Upper lobe of right lung (tissue), 1 donor: Measurements from ENCODE around the gene MAB21L4. TPM values are rescaled to one million over a fixed set of nuclear protein-coding genes. Genes with fewer than 3 reads are reported as not detected.

Experiments used
- ATAC-seq: fragments of 200-7000 bp; cut with Tn5 transposase; one replicate; pipeline ENCODE4 v1.9.1; 2020; ENCODE audit warnings: mild to moderate bottlenecking, moderate library complexity
- DNase-seq: peaks from one replicate; pipeline ENCODE4 v3.0.0-alpha.2; 2020
- H3K27ac ChIP-seq: fragments of 200-600 bp; one replicate; pipeline ENCODE4 v1.8.0; 2022
- H3K27me3 ChIP-seq: fragments of 200-600 bp; one replicate; pipeline ENCODE4 v1.8.0; 2022; ENCODE audit warnings: mild to moderate bottlenecking
- H3K36me3 ChIP-seq: fragments of 200-600 bp; one replicate; pipeline ENCODE4 v1.8.0; 2022
- H3K4me1 ChIP-seq: fragments of 200-600 bp; one replicate; pipeline ENCODE4 v1.8.0; 2022
- H3K4me3 ChIP-seq: fragments of 200-600 bp; one replicate; pipeline ENCODE4 v1.8.0; 2022; ENCODE audit warnings: mild to moderate bottlenecking
- H3K9me3 ChIP-seq: fragments of 200-600 bp; one replicate; pipeline ENCODE4 v1.8.0; 2022
- CTCF ChIP-seq: fragments of 200-600 bp; IDR thresholded peaks from one replicate; pipeline ENCODE4 v1.8.0; 2022; ENCODE audit warnings: antibody characterized with exemption
- intact Hi-C: fragments of 100-400 bp; cut with DNase I; formaldehyde crosslinking; loops from one replicate; pipeline ENCODE4 v1.11.0; 2022
- total RNA-seq: library from RNA; stranded (reverse); fragmentation: NEBNext Ultra II Directional; extraction: Animal tissue kit (Norgen Biotek cat#: 25700); gene quantifications from one replicate; pipeline ENCODE4 v1.2.1, GENCODE V29; 2021
- donor health status: DM: no; HTN: yes; CAD: no; lungs with severe emphysema.

MAB21L4 gene
- total RNA-seq, 1 donor from 2014 or later: 22.2 TPM

- intact Hi-C loops: no loop called here
- H3K36me3 ChIP-seq: no peaks in the 10 kb centered on the region
- DNase-seq (peak; percentile 59), ATAC-seq (no peak)
- H3K9me3 ChIP-seq: no peaks in the 10 kb centered on the region
- peaks cover 11% of the 10 kb centered on the region for H3K27me3 ChIP-seq
- no peak overlapping the region for H3K4me3 ChIP-seq
- peaks cover 30% of the 10 kb centered on the region for H3K4me1 ChIP-seq
- H3K27ac ChIP-seq: no peak overlapping the region
- TF ChIP-seq CTCF: no peak
Observed at GRCh38 chr2:240917684-240918257, 21.8 kb upstream of the MAB21L4 start.

DNA sequence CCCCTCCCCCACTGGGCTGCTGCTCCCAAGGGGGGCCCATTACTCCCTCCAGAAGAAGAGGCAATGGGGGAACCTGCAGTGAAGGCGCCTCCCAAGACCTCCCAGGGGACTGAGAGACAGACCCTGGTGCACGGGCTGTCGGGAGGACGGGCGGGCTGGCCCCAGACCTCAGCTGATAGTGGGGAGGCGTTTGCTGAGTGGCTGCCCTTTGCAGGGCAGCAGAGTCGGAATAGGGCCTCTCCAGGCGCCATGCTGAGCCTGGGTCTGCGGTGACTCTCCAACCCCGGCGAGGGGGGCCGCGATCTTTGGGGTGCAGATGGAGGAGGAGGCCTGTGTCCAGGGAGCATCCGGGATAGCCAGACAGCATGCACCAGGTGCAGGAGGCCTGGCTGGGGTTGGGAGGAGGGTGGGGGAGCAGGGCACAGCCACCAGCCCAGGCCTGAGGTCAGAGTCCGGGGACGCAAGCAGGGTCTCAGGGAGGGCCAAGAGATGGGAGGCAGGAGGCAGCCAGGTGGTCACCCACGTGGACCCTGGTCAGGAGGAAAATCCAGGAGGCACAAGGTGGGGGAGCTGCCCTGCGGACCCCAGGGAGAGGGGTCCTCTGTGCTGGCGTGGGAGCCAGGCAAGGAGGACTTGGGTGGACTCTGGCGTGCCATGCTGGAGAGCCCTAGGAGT lies 21.2 kb upstream of the MAB21L4 start:
- intact Hi-C loops: no loop called here
- Histone ChIP-seq H3K27me3 (peaks cover 11% of the 10 kb centered on the region), H3K27ac (peak overlapping the region; percentile 32), H3K36me3 (no peaks in the 10 kb centered on the region), H3K9me3 (no peaks in the 10 kb centered on the region), H3K4me3 (no peak overlapping the region), H3K4me1 (peaks cover 30% of the 10 kb centered on the region)
- no peak for TF ChIP-seq CTCF
- ATAC-seq (no peak), DNase-seq (peak; percentile 65)

DNA sequence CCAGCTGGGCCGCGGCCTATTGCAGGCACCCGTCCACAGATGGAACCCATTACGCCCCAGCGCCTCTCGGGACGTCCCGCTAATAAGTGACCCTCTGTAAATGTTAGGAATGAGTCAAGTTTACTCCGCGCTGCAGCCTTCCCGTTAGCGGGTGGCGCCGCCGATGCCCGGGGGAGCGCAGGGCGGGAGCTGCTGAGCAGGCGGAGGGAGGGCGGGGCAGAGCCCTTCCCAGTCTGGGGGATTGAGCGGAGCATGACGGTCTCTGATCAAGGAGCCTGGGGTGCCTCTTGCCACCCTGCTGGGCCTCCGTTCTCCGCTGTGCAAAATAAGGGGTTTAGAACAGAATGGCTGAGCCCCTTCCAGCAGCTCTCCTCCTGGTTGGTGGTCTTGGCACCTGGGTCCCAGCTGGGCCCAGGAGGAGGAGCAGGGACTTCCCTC lies 20.6 kb upstream of the MAB21L4 start:
- DNase-seq: peak; percentile 76
- intact Hi-C loops: no loop called here
- Histone ChIP-seq H3K9me3 (no peaks in the 10 kb centered on the region), H3K36me3 (no peaks in the 10 kb centered on the region), H3K27me3 (peaks cover 11% of the 10 kb centered on the region), H3K4me3 (no peak overlapping the region), H3K27ac (peak overlapping the region; percentile 32), H3K4me1 (peaks cover 30% of the 10 kb centered on the region)
- no peak for TF ChIP-seq CTCF
- ATAC-seq: peak; percentile 24

- ATAC-seq: no peak
- Histone ChIP-seq H3K9me3 (no peaks in the 10 kb centered on the region), H3K36me3 (no peaks in the 10 kb centered on the region), H3K4me3 (no peak overlapping the region), H3K27me3 (peaks cover 11% of the 10 kb centered on the region), H3K4me1 (peaks cover 30% of the 10 kb centered on the region), H3K27ac (no peak overlapping the region)
- no peak for TF ChIP-seq CTCF
- DNase-seq: peak; percentile 60
- intact Hi-C loops: no loop called here
Observed at GRCh38 chr2:240915526-240916341, 19.8 kb upstream of the MAB21L4 start.

DNA sequence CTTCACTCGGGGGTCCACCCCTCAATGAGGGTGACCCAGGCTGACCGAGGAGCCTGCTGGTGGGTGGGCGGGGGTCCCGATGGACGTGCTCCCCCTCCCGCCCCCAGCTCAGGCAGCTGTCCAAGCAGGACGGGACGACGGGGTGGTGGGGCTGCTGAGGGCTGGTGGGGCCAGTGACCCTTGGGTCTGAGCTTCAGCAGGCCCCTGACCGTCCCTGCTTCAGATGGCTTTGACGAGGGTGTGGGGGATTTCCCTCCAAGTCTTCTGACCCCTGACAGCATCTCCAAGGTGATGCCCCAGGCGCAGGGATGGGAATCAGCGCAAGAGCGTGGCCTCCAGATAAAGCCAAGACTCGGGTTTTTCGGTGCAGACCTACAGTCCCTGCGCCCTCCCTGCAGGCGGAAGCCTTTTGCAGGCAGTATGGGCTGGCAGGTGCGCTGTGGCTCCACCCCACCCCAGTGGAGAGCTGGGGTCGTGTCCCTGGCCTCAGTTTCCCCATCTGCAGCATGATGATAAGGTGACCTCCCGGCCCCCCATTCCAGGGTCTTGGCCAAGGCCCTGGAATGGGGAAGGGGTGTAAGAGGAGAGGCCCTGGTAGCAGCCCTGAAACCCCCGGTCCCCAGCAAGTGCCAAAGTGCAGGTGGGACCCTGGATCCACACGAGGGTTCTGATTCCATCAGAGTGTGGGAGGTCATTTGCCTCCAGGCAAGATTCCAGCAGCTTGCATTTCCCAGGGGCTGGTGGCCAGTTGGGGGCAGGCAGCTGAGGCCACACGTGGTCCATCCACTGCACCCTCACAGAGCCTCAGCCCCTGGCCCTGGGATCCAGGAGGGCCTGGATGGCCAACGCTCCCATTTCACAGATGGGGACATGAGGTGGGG lies 18.9 kb upstream of the MAB21L4 start:
- Histone ChIP-seq H3K4me1 (peaks cover 30% of the 10 kb centered on the region), H3K9me3 (no peaks in the 10 kb centered on the region), H3K36me3 (no peaks in the 10 kb centered on the region), H3K27me3 (peaks cover 11% of the 10 kb centered on the region), H3K27ac (no peak overlapping the region), H3K4me3 (no peak overlapping the region)
- intact Hi-C loops: no loop called here
- DNase-seq: no peak
- no peak for ATAC-seq
- TF ChIP-seq CTCF: peak; percentile 3
